GM18951 (cell line): Measurements from ENCODE around the gene GSG1.

Source experiments
- POLR2A ChIP-seq: IDR thresholded peaks from 4 replicates; pipeline ENCODE4 v1.6.1; 2011; ENCODE audit warnings: mild to moderate bottlenecking; ENCODE audit not compliant: insufficient read length, insufficient read depth; ENCODE audit errors: extremely low read depth
- in situ Hi-C: fragments of 300-500 bp; cut with MboI; formaldehyde crosslinking; loops from one replicate; pipeline ENCODE4 v1.12.0; 2022; ENCODE audit warnings: low sequenced_read_pairs, mixed read lengths, inconsistent platforms; ENCODE audit not compliant: unreplicated experiment

Gene GSG1

GRCh38 chr12:13130981-13131380 lies 27.5 kb upstream of the GSG1 start:
- in situ Hi-C loops, result no loop called here
- no peak for TF ChIP-seq POLR2A

DNA sequence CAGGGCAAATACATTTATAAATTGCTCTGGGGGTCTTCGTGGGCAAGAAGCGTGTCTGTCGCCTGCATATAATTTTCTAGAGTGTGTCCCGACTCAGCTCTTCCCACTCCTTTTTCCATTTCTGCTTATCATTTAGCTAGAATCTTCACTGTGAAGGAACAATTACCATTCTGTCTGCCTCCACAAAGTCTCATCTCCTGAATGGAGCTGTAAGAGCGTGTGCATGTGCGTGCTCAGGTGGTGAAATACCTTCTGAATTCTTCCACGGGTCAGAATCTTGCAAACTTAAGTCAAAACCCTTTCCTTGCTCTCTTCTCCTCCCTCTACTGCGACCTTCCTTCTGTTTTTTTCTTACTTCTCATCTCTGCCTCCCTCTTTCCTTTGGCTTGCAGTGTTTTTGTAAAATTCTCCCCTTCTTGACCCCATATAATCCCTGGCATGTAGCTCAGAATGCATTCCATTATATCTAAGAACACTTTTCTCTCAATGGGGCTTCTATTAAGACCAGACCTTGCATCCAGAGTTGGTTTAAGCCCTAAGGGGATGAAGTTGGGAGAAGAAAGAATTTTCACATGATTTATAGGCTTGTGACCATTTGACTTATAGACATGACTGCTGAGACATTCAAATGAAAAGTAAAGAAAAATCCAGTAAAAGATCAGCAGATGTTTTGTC lies 25.0 kb upstream of the GSG1 start:
- in situ Hi-C loops, result no loop called here
- TF ChIP-seq POLR2A, result no peak

DNA sequence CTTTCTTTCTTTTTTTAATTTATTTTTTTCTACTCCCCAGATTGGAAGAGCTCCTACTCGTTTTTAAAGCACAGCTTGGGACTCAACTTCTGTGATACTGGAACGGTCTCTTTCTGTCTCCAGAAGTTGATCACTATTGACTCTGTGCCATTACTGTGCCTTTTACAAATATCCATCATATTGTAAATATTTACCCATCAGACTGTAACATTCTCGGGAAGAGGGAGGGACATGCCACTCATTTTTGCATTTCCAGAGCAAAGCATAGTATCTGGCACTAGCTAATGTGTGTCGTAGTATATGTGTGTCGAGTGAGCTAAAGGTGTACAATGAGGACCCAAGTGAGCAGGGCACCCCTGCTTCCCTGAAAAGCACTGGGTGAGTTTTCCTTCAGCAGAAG lies 24.0 kb upstream of the GSG1 start:
- no peak for TF ChIP-seq POLR2A
- in situ Hi-C loops, result no loop called here

DNA sequence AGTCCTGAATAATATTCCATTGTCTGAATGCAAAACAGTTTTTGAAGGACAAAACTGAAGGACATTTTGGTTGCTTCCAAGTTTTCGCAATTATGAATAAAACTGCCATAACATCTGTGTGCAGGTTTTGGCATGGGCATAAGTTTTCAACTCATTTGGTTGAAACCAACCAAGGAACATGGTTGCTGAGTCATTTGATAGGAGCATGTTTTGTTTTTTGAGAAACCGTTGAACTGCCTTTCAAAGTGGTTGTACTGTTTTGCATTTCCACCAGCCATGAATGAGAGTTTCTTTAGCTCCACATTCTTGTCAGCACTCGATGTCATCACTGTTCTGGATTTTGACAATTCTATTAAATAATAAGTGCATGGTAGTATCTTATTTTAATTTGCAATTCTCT lies 23.0 kb upstream of the GSG1 start:
- TF ChIP-seq POLR2A, result no peak
- in situ Hi-C loops, result no loop called here

GRCh38 chr12:13125996-13126395 lies 22.5 kb upstream of the GSG1 start:
- no peak for TF ChIP-seq POLR2A

DNA sequence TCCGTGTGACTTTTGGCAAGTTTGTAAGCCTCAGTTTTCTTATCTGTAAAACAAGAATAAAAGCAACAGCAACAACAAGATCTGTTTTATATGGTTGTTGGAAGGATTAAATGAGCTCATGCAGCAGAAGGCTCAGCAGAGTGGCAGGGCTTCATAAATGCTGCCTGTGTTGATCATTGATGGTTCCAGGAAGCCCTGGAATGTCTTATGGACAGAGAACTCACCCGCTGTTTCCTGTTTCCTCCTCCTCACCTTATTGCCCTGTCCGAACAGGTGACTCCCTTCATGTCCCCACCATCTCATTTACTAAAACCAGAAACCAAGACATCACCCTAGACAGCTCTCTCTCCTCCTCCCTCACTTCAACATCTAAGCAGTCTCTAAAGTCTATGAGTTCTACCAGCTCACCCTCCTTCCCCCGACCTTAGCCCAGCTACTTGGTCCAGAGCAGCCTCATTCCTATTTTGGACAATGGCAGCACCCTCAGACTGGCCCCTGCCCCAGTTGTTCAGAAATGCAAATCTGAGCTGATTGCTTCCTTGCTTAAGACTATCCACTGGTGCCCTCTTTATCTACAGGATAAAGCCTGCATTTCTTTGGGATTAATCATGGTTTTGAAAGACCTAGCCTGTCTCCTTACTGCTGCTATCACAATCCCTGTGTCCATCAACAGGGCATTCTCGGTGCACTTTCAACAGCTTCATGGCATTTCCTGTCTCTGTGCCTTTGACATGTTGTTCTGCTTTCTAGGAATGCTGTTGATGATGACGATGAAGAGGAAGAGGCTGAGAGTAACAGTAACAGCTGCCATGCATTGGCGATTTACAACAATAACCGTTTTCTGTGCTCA lies 21.4 kb upstream of the GSG1 start:
- no peak for TF ChIP-seq POLR2A
- in situ Hi-C loops, result no loop called here

More at GRCh38 chr12:13125996-13126395, 22.5 kb upstream of the GSG1 start:
- in situ Hi-C loops, result no loop called here

DNA sequence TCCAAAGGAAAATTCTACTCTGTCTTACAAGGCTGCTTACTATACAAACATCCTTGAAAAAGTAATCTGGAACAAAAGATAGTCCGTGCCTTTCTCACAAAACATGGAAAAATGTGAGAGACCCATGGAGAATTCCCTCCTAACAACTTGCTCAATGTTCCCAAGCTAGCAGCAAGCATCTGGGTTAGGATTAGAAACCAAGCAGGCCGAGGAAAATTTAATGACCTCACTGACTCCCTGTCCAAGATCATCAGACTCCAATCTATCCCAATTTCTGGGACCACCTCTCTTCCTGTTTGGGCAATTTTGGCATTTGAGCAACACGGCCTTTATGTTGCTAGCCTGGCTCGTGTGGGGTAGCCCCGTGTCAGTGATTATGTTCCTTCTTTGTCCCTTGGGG lies 18.1 kb upstream of the GSG1 start:
- in situ Hi-C loops, result no loop called here
- TF ChIP-seq POLR2A, result no peak

GRCh38 chr12:13120413-13120812 lies 16.9 kb upstream of the GSG1 start:
- no peak for TF ChIP-seq POLR2A
- in situ Hi-C loops, result no loop called here

DNA sequence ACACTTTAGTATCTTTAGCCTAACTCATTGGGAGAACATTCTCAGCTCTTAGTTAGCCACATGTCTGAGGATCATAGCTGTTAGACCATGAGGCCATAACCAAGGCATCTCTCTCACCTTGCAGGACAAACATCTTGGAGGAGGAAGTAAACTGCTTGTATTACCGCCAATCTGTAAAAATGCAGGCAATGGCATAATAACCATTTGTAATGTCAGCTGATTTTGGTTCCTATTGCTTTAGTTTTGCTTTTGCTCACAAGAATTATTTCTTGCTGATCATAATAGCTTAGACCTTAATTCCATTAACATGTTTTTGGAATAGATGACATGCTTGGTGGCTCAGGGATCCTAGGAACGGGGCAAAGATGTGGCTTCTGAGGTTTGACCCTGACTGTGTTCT lies 16.4 kb upstream of the GSG1 start:
- in situ Hi-C loops, result no loop called here
- TF ChIP-seq POLR2A, result no peak

DNA sequence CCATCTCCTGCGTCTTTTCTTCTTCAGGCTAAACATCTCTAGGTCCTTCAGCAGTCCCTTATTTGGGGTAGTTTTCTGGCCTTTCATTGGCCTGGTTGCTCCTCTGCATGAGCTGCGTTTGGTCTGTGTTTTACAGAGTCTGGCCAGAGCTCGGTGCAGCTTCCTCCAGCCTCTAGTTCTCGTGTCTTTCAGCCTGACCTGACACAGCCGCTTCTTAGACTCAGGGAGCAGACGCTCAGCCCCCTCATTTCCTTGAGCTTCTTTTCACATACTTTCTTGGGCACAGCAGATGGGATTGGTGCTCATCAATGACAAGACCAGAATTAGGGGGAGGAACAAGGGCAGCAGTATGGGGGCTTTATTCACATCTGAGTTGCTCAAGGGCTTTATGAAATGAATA lies 13.6 kb upstream of the GSG1 start:
- in situ Hi-C loops, result no loop called here
- TF ChIP-seq POLR2A, result no peak

- TF ChIP-seq POLR2A, result no peak
- in situ Hi-C loops, result no loop called here
Observed at GRCh38 chr12:13116259-13116658, 12.8 kb upstream of the GSG1 start.

DNA sequence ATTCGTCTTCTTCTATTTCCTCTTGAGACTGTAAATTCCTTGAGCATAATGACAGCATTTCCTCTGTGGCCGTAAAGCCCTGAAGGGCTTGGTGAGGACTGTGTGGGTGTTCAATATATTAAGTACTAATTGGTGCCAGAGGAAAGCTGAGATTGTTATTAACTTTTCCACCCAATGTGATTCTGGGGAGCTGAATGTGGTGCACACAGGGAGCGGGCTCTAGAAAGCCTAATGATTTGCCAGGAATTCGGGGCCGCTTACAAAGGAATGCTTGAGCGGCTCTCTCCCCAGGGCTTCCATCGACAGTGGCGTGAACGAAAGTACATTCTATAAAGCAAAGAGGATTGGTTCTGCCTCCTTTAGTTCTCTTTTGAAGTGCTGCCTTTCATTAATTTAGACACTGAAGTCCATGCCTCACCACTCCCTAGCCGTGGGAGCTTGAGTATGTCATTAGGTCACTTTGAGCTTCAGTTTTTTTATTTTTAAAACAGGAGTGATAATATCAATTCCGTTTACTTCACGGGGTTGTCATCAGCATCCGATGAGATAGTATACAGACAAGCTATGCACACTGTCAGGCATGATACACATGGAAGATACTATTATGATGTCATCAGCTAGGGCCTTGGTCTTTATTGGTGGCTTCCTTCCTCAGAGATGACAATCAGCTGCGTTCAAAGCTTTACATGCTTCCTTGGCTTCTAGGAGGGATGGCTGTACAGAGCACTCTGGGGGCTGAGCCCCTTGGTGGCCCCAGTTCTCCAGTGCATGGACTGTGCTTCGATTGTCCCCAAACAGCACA lies 11.0 kb upstream of the GSG1 start:
- no peak for TF ChIP-seq POLR2A
- in situ Hi-C loops, result no loop called here

DNA sequence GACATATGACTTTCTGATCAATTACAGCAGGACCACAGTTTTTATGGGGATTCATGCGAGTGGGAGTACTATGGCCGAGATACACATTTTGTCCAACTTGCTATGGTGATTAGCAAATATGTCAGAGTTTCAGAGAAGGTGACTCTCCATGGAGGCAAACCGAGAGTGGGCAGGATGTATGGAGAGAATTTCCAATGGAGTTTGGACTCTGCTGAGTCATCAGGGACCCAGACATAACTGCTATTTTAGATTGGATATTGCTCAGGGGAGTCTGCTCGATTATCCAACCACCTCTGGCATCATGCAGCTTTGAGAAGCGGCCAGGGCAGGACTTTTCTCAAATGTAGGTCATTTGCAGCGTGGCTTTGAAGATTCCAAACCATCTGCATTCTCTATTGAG lies 9.5 kb upstream of the GSG1 start:
- no peak for TF ChIP-seq POLR2A
- in situ Hi-C loops, result no loop called here
